ENCODE results near the gene BAG2. TPM values are rescaled to one million over a fixed set of nuclear protein-coding genes. Genes with fewer than 3 reads are reported as not detected.

Gene BAG2
- total and polyA plus RNA-seq, 2 of the 13 experiments (the other 11 are each of a cell fraction or from before 2014, with no cell fraction given) = 5.7 to 15.1 TPM

DNA sequence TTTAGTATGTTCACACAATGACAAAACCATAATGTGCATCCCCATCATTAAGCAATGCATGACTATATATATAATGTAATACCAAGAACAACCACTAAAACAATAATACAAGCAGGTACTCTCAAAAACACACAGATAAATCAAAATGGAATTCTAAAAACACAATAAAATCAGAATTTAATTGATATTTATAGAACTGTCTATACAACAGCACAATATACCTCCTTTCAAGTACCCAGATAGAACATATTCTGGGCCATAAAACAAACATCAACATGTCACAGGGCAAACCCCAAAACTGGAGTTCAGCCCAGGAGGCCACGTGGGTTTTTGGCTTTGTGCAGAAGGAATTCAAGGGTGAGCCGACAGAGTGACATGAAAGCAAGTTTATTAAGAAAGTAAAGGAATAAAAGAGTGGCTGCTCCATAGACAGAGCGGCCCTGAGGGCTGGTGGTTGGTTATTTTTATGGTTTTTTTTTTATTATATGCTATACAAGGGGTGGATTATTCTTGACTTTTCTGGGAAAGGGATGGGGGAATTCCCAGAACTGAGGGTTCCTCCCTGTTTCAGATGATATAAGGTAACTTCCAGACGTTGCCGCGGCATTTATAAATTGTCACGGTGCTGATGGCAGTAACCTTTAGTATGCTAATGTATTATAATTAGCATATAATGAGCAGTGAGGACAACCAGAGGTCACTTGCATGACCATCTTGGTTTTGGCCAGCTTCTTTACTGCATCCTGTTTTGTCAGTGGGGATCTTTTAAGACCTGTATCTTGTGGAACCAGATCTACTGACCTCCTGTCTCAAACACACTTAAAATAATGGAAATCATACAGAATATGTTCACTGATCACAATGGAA lies 44.3 kb downstream of the BAG2 start:
- DNase-seq (ENCODE audit: low spot score) = no peak
- Histone ChIP-seq H3K9ac (ENCODE audit: insufficient read depth, low read depth, low read length) (no peak overlapping the region), H3K4me2 (ENCODE audit: low read depth, low read length) (no peak overlapping the region), H2AFZ (ENCODE audit: low read length) (no peak overlapping the region), H3K79me2 (ENCODE audit: insufficient read depth, low read length) (peaks cover 72% of the 10 kb centered on the region), H3K27me3 (ENCODE audit: control insufficient read depth in 1 of 2, insufficient read depth in 2 of 2, low read length in 2 of 2) (no peaks in the 10 kb centered on the region; a peak in 1 of 5 replicates), H3K4me1 (ENCODE audit: insufficient read depth, low read length) (peaks cover 35% of the 10 kb centered on the region), H3K27ac (ENCODE audit: extremely low read length, insufficient read depth, low read length) (no peak overlapping the region), H3K4me3 (replicated peaks in 1 of 3; ENCODE audit: insufficient read depth in 1 of 3, low read depth in 2 of 3, low read length in 3 of 3) (no peak overlapping the region), H4K20me1 (ENCODE audit: insufficient read depth, low read length) (no peaks in the 10 kb centered on the region), H3K9me3 (ENCODE audit: low read length) (no peaks in the 10 kb centered on the region), H3K36me3 (replicated peaks in 1 of 2; ENCODE audit: control insufficient read depth in 1 of 2, insufficient read depth in 2 of 2, low read length in 2 of 2) (no peaks in the 10 kb centered on the region)
- no peak for TF ChIP-seq ZNF652 (CRISPR knock-in tag; IDR thresholded peaks at IDR 0.05; ENCODE audit: borderline replicate concordance, low read depth)
- no peak for TF ChIP-seq ZFP36 (IDR thresholded peaks at IDR 0.05; ENCODE audit: borderline replicate concordance, low read depth, low read length, partially characterized antibody)
- TF ChIP-seq NFIB (CRISPR knock-in tag; IDR thresholded peaks at IDR 0.05; ENCODE audit: borderline replicate concordance) = no peak
- no peak for TF ChIP-seq PCBP2 (optimal IDR thresholded peaks at IDR 0.05; ENCODE audit: low read depth, low read length, poor library complexity, severe bottlenecking)
- TF ChIP-seq TCF12 (IDR thresholded peaks at IDR 0.05) = no peak
- TF ChIP-seq TCF12 (CRISPR knock-in tag; IDR thresholded peaks at IDR 0.05) = no peak
- TF ChIP-seq ZNF724P (CRISPR knock-in tag; IDR thresholded peaks at IDR 0.05; ENCODE audit: borderline replicate concordance) = no peak
- TF ChIP-seq U2AF2 (IDR thresholded peaks at IDR 0.05; ENCODE audit: low read depth, low read length) = no peak
- CTCF ChIA-PET (ENCODE audit: low intra/inter-chr PET ratio, low total read pairs) = no interaction called here
- POLR2A ChIA-PET = no interaction called here
- intact Hi-C loops (cut with micrococcal nuclease; ENCODE audit: unreplicated experiment) (loop anchor here (5.0 kb wide), 1 partner anchor 169 kb away; the partner anchor contains the start of gene KIAA1586), in situ Hi-C loops (cut with HindIII; ENCODE audit: extremely low pct_ligation_motif_present, low pct_unique_long_range_greater_than_20kb) (no loop called here)
- 94% methylated on average over 7 of the region's 7 CpGs for WGBS (ENCODE audit: low lambda C conversion rate)
- BruUV-seq (replicated peaks) = no TSS peak
- FAIRE-seq = no peak
- peak; percentile 48; the same call in 2 of the 3 replicates for ATAC-seq

DNA sequence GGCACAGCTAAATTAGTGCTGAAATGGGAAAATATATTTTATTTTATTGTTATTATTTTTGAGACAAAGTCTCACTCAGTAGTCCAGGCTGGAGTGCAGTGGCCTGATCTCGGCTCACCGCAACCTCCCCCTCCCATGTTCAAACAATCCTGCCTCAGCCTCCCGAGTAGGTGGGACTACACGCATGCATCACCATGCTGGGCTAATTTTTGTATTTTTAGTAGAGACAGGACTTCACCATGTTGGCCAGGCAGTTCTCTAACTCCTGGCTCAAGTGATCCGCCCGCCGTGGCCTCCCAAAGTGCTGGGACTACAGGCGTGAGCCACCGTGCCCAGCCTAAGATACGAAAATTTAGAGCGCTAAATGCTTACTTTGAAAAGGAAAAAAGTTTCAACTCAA lies 45.1 kb downstream of the BAG2 start:
- intact Hi-C loops (cut with micrococcal nuclease; ENCODE audit: unreplicated experiment) = loop anchor here (5.0 kb wide), 1 partner anchor 170 kb away; the partner anchor contains the start of gene KIAA1586
- TF ChIP-seq, protein P1, sequence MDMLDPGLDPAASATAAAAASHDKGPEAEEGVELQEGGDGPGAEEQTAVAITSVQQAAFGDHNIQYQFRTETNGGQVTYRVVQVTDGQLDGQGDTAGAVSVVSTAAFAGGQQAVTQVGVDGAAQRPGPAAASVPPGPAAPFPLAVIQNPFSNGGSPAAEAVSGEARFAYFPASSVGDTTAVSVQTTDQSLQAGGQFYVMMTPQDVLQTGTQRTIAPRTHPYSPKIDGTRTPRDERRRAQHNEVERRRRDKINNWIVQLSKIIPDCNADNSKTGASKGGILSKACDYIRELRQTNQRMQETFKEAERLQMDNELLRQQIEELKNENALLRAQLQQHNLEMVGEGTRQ (IDR thresholded peaks at IDR 0.05; ENCODE audit: low read depth, low read length) = no peak
- TF ChIP-seq, protein P1 (CRISPR knock-in tag; IDR thresholded peaks at IDR 0.05; ENCODE audit: borderline replicate concordance) = no peak
- TF ChIP-seq ZNF354B (CRISPR knock-in tag; IDR thresholded peaks at IDR 0.05) (no peak), HNRNPLL (IDR thresholded peaks at IDR 0.05; ENCODE audit: low read depth, low read length, poor library complexity, severe bottlenecking) (no peak), RELA (CRISPR knock-in tag; IDR thresholded peaks at IDR 0.05) (no peak), NR1H2 (CRISPR knock-in tag; IDR thresholded peaks at IDR 0.05; ENCODE audit: borderline replicate concordance, low read depth) (no peak), RBM39 (IDR thresholded peaks at IDR 0.05; ENCODE audit: low read depth, low read length, poor library complexity, severe bottlenecking) (no peak), ARID2 (CRISPR knock-in tag; IDR thresholded peaks at IDR 0.05; ENCODE audit: borderline replicate concordance) (no peak), WIZ (CRISPR knock-in tag; IDR thresholded peaks at IDR 0.05) (no peak)

More for the DNA sequence above, 45.1 kb downstream of the BAG2 start:
- BruUV-seq (replicated peaks) = no TSS peak
- ChIA-PET CTCF (ENCODE audit: low intra/inter-chr PET ratio, low total read pairs) (no interaction called here), POLR2A (no interaction called here)
- Histone ChIP-seq H3K27ac (ENCODE audit: extremely low read length, insufficient read depth, low read length) (no peak overlapping the region), H3K9ac (ENCODE audit: insufficient read depth, low read depth, low read length) (no peak overlapping the region), H3K4me1 (ENCODE audit: insufficient read depth, low read length) (peaks cover 35% of the 10 kb centered on the region), H3K27me3 (ENCODE audit: control insufficient read depth in 1 of 2, insufficient read depth in 2 of 2, low read length in 2 of 2) (no peaks in the 10 kb centered on the region; a peak in 1 of 5 replicates), H2AFZ (ENCODE audit: low read length) (no peak overlapping the region), H3K4me2 (ENCODE audit: low read depth, low read length) (no peak overlapping the region), H3K4me3 (replicated peaks in 1 of 3; ENCODE audit: insufficient read depth in 1 of 3, low read depth in 2 of 3, low read length in 3 of 3) (no peak overlapping the region), H4K20me1 (ENCODE audit: insufficient read depth, low read length) (no peaks in the 10 kb centered on the region), H3K79me2 (ENCODE audit: insufficient read depth, low read length) (peaks cover 72% of the 10 kb centered on the region), H3K9me3 (ENCODE audit: low read length) (no peaks in the 10 kb centered on the region), H3K36me3 (replicated peaks in 1 of 2; ENCODE audit: control insufficient read depth in 1 of 2, insufficient read depth in 2 of 2, low read length in 2 of 2) (no peaks in the 10 kb centered on the region)
- no peak for FAIRE-seq
- WGBS (ENCODE audit: low lambda C conversion rate) = 98% methylated on average over 11 of the region's 11 CpGs
- no peak for ATAC-seq
- in situ Hi-C loops (cut with HindIII; ENCODE audit: extremely low pct_ligation_motif_present, low pct_unique_long_range_greater_than_20kb) = no loop called here
- DNase-seq (ENCODE audit: low spot score) = no peak

All from HepG2 (cell line).